ENCODE data around the gene SEMA6A.

DNA sequence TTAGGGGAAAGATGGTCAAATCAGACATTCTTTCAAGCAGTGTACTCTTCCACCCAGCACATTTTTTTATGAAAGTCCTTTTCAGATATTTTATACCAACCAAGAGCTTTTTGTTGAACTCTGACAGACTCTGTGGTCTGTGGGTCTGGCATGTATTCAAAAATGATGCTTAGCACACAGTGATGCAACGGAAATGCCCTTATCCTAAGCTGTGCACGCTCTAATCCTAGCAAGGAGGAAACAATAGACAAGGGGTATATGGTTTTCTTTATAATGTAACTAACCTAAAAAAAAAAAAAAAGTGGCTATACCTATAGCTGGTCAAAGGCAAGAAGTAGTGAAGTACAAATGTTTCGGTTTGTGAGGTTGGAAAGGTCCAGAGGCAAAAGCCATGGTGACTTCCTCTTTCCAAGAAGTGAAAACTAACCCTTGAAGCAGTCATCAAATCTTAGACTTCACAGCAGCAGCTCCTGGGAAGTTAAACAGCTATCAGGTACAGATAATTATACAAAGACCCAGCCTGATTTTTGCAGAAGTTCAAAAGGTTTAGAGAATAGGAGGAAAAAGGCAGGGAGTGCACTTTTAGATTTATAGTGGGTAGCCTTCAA lies 82.5 kb downstream of the SEMA6A start:
- no peak for TF ChIP-seq CTCF (IDR thresholded peaks at IDR 0.05)
- no peak for TF ChIP-seq POLR2A (IDR thresholded peaks at IDR 0.05)

All from Peyer's patch (tissue), 4 donors.